IPS-18a (cell line): Measurements from ENCODE around the gene FHIT.

ENCODE experiments used
- H3K27ac ChIP-seq: one replicate; pipeline ENCODE4 v1.5.1; 2013; ENCODE audit warnings: low read length
- H3K27me3 ChIP-seq: one replicate; pipeline ENCODE4 v1.6.1; 2013; ENCODE audit warnings: mild to moderate bottlenecking, low read length; ENCODE audit not compliant: control insufficient read depth, insufficient read depth
- H3K36me3 ChIP-seq: one replicate; pipeline ENCODE4 v1.6.1; 2013; ENCODE audit warnings: low read depth, low read length; ENCODE audit not compliant: control insufficient read depth
- H3K4me1 ChIP-seq: one replicate; pipeline ENCODE4 v1.6.1; 2013; ENCODE audit warnings: low read depth, low read length; ENCODE audit not compliant: control insufficient read depth
- H3K4me3 ChIP-seq: one replicate; pipeline ENCODE4 v1.5.1; 2013; ENCODE audit warnings: low read length
- H3K9ac ChIP-seq: one replicate; pipeline ENCODE4 v1.6.1; 2013; ENCODE audit warnings: mild to moderate bottlenecking, low read length, moderate library complexity
- H3K9me3 ChIP-seq: one replicate; pipeline ENCODE4 v1.6.1; 2013; ENCODE audit warnings: low read depth, low read length; ENCODE audit not compliant: control insufficient read depth

Gene FHIT

DNA sequence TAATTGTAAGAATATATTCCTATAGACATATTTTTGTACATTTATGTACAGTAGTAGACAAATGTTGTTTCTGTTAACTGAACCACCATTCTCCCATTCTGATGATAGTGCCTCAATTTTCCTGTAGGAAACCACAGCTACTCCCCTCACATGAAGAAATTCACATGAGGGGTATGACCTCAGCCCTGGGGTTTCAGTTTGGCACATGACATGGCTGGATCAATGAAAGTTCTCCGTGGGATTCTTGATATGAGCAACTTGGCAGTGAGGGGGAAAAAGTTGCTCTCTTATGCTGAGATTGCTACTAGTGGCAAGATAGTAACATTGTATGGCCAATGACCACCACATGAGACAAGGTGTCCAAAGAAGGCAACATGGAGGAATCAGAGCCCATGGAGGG is 1111.1 kb downstream of the FHIT start:
- no peak overlapping the region for H3K27ac ChIP-seq
- no peak overlapping the region for H3K9ac ChIP-seq
- peaks cover 7% of the 10 kb centered on the region for H3K4me1 ChIP-seq
- no peak overlapping the region for H3K4me3 ChIP-seq
- H3K36me3 ChIP-seq: no peaks in the 10 kb centered on the region
- no peaks in the 10 kb centered on the region for H3K27me3 ChIP-seq
- no peaks in the 10 kb centered on the region for H3K9me3 ChIP-seq

DNA sequence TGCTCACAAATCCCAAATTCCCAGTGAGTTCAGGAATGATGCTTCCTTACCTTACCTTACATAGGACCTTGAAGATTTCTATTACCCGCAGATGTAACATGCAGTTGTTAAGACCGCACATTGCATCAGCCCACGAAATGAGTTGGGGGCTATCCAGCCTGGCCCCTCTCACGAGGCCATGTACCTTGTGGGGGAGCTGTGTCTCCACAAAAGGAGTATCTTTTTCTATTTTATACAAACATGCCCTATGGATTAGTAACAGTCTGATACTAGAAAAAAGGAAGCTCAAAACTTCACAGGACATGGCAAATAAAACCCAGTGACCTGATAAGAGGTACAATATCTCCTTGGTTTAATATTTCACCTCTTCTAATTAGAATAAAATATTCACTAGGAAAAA is 1114.7 kb downstream of the FHIT start:
- Histone ChIP-seq H3K9ac (no peak overlapping the region), H3K27ac (no peak overlapping the region), H3K4me3 (no peak overlapping the region), H3K4me1 (peaks cover 1% of the 10 kb centered on the region), H3K9me3 (no peaks in the 10 kb centered on the region), H3K27me3 (no peaks in the 10 kb centered on the region), H3K36me3 (no peaks in the 10 kb centered on the region)

DNA sequence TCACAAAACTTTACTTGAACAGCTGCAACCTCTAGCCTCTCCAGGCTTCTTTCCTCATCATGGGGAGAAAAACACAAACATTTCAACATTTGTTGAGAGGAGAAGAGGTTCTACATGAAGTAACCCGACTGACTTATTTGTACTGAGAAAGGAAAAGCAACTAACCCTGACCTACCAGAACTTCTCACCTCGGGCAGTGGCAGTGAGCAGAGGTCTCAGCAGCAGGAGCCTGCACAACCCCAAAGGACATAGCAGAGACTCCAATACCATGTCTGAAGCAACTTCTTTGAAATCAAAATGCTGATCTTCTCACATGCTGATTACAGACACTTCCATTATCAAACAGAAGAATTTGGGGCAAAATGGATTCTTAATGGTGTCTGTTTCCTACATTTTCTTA is 1115.8 kb downstream of the FHIT start:
- H3K4me1 ChIP-seq: no peaks in the 10 kb centered on the region
- no peak overlapping the region for H3K27ac ChIP-seq
- no peaks in the 10 kb centered on the region for H3K27me3 ChIP-seq
- H3K36me3 ChIP-seq: no peaks in the 10 kb centered on the region
- no peaks in the 10 kb centered on the region for H3K9me3 ChIP-seq
- no peak overlapping the region for H3K4me3 ChIP-seq
- no peak overlapping the region for H3K9ac ChIP-seq

DNA sequence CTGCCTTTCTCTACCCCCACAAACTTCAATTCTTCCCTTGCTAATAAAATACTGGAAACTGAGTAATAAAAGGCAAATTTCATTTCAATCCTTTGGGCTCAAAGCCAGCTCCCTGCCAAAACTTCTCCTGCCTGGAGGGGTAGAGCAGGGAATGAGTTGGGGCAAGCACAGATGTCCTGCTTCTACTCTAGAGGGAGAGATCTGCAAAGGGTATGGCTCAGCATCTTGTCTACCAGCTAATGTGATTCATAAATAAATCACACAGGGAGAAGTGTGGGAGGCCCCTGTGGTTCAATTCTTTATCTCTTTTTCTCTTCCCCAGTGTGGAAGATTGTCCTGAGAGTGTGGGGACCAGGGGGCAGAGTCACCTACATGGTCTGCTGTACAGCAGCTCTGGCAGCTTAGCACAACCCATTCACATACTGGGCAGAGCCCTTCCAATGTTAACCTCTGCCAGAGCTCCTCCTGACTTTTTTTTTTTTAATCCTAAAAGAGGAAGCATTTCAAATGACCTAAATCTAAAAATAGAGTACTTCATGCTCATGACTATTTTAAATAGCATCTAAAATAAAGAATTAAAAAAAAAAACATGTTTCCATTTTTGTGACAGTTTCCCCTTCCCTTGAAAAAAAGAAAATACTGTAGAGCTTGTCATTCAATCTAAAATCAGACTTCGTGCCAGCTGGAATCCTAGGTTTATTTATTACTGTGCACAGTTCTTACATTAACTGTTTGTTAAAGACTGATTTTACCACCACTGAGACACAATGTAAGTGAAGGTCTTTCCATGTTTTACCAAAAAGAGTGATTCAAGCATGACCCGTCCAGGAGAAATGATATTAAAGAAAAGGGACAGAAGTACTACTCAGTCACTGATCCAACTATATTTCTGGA is 1117.7 kb downstream of the FHIT start:
- H3K4me1 ChIP-seq: no peaks in the 10 kb centered on the region

DNA sequence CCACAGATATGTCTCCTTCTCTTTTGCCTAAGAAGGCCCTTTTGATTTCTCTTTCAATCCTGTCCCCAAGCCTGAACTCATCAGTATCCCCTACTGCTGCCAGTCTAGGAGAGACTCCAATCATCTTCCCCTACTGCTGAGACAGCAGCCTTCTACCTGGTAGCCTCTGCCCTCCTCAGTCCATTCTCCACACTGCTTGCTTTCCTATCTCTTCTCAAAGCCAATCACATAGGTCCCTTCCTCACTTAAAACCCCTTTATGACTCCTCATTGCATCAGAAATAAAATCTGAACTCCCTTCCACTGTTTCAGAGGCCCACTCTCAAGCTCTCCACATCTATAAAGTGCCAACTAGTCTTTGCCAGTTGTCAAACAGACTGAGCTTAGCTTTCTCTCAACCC is 1119.6 kb downstream of the FHIT start:
- no peak overlapping the region for H3K27ac ChIP-seq
- no peaks in the 10 kb centered on the region for H3K9me3 ChIP-seq
- H3K36me3 ChIP-seq: no peaks in the 10 kb centered on the region
- H3K9ac ChIP-seq: no peak overlapping the region
- no peaks in the 10 kb centered on the region for H3K4me1 ChIP-seq
- no peak overlapping the region for H3K4me3 ChIP-seq
- H3K27me3 ChIP-seq: no peaks in the 10 kb centered on the region

More for the DNA sequence above, 1117.7 kb downstream of the FHIT start:
- H3K27ac ChIP-seq: no peak overlapping the region
- H3K36me3 ChIP-seq: no peaks in the 10 kb centered on the region
- no peak overlapping the region for H3K9ac ChIP-seq
- H3K4me3 ChIP-seq: no peak overlapping the region
- no peaks in the 10 kb centered on the region for H3K27me3 ChIP-seq
- H3K9me3 ChIP-seq: no peaks in the 10 kb centered on the region

DNA sequence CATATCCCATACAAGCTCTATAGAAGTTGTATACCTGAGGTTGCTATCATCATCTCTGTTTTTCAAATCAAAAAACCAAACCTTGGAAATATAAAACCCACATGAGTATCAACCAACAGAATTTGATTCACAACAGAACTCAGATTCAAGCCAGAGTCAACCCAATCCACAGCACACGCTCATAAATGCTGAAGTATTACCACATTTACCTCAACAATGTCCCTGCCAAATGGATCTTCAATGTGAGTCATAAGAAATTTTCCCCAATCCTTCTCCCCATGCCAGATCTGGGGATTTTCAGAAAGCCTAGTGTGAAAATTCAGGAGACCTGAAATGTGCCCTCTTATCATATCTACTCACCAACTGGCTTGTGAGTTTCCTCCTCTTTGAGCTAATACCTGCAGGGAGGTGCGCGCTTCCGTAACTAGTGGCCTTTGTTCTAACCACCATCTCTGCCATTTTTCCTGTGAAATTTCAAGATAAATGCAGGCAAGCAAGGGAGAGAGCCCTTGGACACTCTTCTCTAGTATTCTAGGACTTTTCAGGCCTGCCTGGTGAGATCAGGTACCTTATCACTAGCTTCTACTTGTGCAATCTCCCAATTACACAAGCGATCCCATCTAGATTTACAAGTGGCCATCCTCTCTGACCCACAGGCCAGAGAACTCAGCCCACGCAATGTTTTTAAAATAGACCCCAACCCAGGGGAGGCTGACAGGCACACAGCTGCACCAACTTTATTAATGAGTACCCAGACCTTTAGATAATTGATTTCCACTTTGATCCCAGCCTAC is 1124.5 kb downstream of the FHIT start:
- Histone ChIP-seq H3K4me1 (no peaks in the 10 kb centered on the region), H3K27me3 (no peaks in the 10 kb centered on the region), H3K36me3 (no peaks in the 10 kb centered on the region), H3K4me3 (no peak overlapping the region), H3K27ac (no peak overlapping the region), H3K9me3 (no peaks in the 10 kb centered on the region), H3K9ac (no peak overlapping the region)

DNA sequence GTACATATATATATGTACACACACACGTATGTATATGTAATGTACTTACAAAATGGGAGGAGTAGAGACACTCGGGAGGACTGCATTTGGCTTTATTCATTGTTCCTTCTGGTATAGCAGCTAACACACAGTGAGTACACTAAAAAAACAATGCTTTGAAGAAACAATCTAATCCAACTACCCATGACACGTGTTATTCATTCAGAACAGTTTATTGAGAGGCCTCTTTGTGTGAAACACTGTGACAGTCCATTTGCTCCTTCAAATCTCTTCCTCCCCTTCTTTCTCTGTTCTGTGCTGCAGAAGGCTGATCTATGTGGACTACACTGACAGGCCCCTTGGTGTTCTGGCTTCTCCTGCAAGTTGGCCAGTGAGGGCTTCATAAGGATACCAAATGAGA is 1125.6 kb downstream of the FHIT start:
- no peak overlapping the region for H3K4me3 ChIP-seq
- H3K9me3 ChIP-seq: no peaks in the 10 kb centered on the region
- H3K27me3 ChIP-seq: no peaks in the 10 kb centered on the region
- H3K4me1 ChIP-seq: no peaks in the 10 kb centered on the region
- no peak overlapping the region for H3K27ac ChIP-seq
- no peaks in the 10 kb centered on the region for H3K36me3 ChIP-seq
- H3K9ac ChIP-seq: no peak overlapping the region

DNA sequence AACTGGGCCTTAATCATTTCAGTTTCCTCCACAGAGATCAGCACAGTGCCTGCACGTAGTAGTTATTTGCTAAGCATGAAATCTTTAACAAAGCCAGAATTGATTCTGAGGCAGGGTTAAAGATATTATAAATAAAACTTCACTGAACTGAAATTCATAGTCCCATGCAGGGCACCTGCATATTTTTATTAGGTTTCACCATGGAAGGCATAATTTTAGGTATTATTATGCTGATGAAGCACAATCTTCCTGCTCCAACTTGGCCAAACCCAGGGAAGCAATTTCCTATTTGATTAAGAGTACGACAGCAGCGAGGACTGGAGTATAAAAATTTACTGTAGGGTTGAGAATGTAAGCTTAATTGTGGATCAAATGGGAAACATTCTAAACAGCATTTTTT is 1131.0 kb downstream of the FHIT start:
- Histone ChIP-seq H3K36me3 (no peaks in the 10 kb centered on the region), H3K9me3 (no peaks in the 10 kb centered on the region), H3K4me3 (no peak overlapping the region), H3K9ac (no peak overlapping the region), H3K27ac (no peak overlapping the region), H3K27me3 (no peaks in the 10 kb centered on the region), H3K4me1 (peaks cover 4% of the 10 kb centered on the region)

DNA sequence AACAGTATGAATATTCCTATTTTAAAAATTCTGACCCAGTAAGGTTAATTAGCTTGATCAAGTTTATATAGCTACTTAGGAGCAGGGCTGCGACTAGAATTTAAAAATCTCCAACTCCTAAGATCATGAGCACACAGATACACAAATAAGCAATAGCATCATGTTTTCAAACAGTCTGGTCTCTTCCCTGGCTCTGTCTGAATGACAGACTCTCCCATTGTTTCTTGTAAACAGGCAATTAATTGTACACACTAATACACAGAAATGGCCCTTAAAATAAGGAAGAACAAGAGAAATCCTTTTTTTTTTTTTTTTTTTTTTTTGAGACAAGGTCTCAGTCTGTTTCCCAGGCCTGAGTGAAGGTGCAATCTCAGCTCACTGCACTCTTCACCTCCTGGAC is 1137.1 kb downstream of the FHIT start:
- Histone ChIP-seq H3K36me3 (no peaks in the 10 kb centered on the region), H3K27ac (no peak overlapping the region), H3K4me1 (no peaks in the 10 kb centered on the region), H3K9me3 (no peaks in the 10 kb centered on the region), H3K27me3 (no peaks in the 10 kb centered on the region), H3K9ac (no peak overlapping the region), H3K4me3 (no peak overlapping the region)

DNA sequence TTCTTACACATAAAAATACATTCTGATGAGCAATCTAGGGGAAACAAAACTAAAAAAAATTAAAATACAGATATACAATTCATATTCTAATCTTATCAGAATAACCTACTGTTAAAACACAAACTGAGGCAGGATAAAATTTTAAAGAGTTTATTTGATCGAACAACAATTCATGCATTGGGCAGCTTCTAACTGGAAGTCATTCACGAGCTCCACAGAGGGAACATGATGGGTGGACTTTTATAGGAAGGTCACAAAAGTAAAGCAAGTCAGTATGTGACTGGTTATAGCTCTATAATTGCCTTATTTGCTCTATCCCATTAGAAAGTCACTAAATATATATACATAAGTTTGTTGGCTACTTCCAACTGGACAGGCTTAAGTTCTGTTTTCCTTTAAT is 1144.0 kb downstream of the FHIT start:
- Histone ChIP-seq H3K9me3 (no peaks in the 10 kb centered on the region), H3K27me3 (no peaks in the 10 kb centered on the region), H3K36me3 (no peaks in the 10 kb centered on the region), H3K4me3 (no peak overlapping the region), H3K9ac (no peak overlapping the region), H3K27ac (no peak overlapping the region), H3K4me1 (peaks cover 3% of the 10 kb centered on the region)

DNA sequence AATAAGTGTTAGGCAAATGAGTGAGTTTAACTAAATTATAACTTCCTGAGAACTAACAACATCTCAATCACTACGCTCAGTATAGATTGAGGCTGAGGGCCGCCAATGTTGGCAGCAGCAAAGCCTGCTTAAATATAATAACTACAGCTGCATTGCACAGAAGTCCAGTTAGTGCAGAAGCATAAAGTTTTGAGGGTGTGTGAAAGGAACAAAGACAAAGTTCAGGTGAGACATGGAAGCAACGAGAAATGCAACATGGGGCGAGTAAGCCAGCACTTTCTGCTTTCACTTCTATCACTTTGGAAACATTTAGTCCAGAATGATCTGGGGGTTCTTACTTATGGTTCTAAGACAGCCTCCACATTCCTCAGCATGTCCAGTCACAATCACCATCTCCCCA is 1149.1 kb downstream of the FHIT start:
- Histone ChIP-seq H3K36me3 (no peaks in the 10 kb centered on the region), H3K27me3 (no peaks in the 10 kb centered on the region), H3K9me3 (no peaks in the 10 kb centered on the region), H3K9ac (no peak overlapping the region), H3K4me3 (no peak overlapping the region), H3K27ac (no peak overlapping the region), H3K4me1 (peaks cover 3% of the 10 kb centered on the region)
